ENCODE measurements around the gene TNPO1.

The TNPO1 gene

GRCh38 chr5:72857396-72857795, 40.9 kb downstream of the TNPO1 start:
- no peak overlapping the region for H3K4me3 ChIP-seq (ENCODE audit: low read depth, low read length)
- peaks cover 2% of the 10 kb centered on the region for H3K9me3 ChIP-seq (ENCODE audit: insufficient read depth, low read depth, low read length)
- no peak overlapping the region for H2BK12ac ChIP-seq (ENCODE audit: low read length)
- H3K27me3 ChIP-seq (ENCODE audit: insufficient read depth, low read length): no peaks in the 10 kb centered on the region
- no peak overlapping the region for H3K4ac ChIP-seq (ENCODE audit: low read depth, low read length)
- H2AK5ac ChIP-seq (ENCODE audit: low read length): no peak overlapping the region
- H3K18ac ChIP-seq (ENCODE audit: low read length): no peak overlapping the region
- WGBS (ENCODE audit: extremely low coverage, insufficient coverage, insufficient read length): no CpG with 5 or more reads among the region's 5 CpGs
- no peak overlapping the region for H2BK5ac ChIP-seq (ENCODE audit: low read depth, low read length, poor library complexity)
- H4K12ac ChIP-seq (ENCODE audit: low read depth, low read length): no peak overlapping the region
- no peak overlapping the region for H3K9ac ChIP-seq (ENCODE audit: low read length)
- H3K4me2 ChIP-seq (ENCODE audit: low read length): no peak overlapping the region
- no peaks in the 10 kb centered on the region for H3K79me1 ChIP-seq (ENCODE audit: low read length)
- peaks cover 2% of the 10 kb centered on the region for H3K79me2 ChIP-seq (ENCODE audit: control insufficient read depth, insufficient read depth, low read length, poor library complexity)
- no peak overlapping the region for H3K23ac ChIP-seq (ENCODE audit: low read length)
- no peak overlapping the region for H4K91ac ChIP-seq (ENCODE audit: low read depth, low read length)
- no peak overlapping the region for H3K14ac ChIP-seq (ENCODE audit: low read length)
- no peak for DNase-seq
- H2AFZ ChIP-seq (ENCODE audit: insufficient read depth, low read length, poor library complexity): no peak overlapping the region
- H4K8ac ChIP-seq (ENCODE audit: low read depth, low read length): no peak overlapping the region
- no peak overlapping the region for H2BK120ac ChIP-seq (ENCODE audit: insufficient read depth, low read length, poor library complexity)
- H3K36me3 ChIP-seq (ENCODE audit: control insufficient read depth in 1 of 2, insufficient read depth in 2 of 2, low read length in 2 of 2): peaks cover 25 to 30% of the 10 kb centered on the region in 2 experiments
- no peaks in the 10 kb centered on the region for H3K4me1 ChIP-seq (ENCODE audit: control insufficient read depth in 1 of 2, insufficient read depth in 2 of 2, low read length in 2 of 2)
- H3K27ac ChIP-seq (ENCODE audit: low read depth, low read length): no peak overlapping the region

GRCh38 chr5:72859127-72859526, 42.7 kb downstream of the TNPO1 start:
- WGBS (ENCODE audit: extremely low coverage, insufficient coverage, insufficient read length): no CpG with 5 or more reads among the region's 1 CpG
- peaks cover 30 to 38% of the 10 kb centered on the region in 2 experiments for H3K36me3 ChIP-seq (ENCODE audit: control insufficient read depth in 1 of 2, insufficient read depth in 2 of 2, low read length in 2 of 2)
- no peak overlapping the region for H3K9ac ChIP-seq (ENCODE audit: low read length)

GRCh38 chr5:72860499-72860898, 44.0 kb downstream of the TNPO1 start:
- no peak overlapping the region for H3K23ac ChIP-seq (ENCODE audit: low read length)
- no peak overlapping the region for H3K14ac ChIP-seq (ENCODE audit: low read length)
- H2BK5ac ChIP-seq (ENCODE audit: low read depth, low read length, poor library complexity): no peak overlapping the region
- H3K9me3 ChIP-seq (ENCODE audit: insufficient read depth, low read depth, low read length): no peaks in the 10 kb centered on the region
- H3K9ac ChIP-seq (ENCODE audit: low read length): no peak overlapping the region
- no peak overlapping the region for H3K18ac ChIP-seq (ENCODE audit: low read length)
- no peak overlapping the region for H4K91ac ChIP-seq (ENCODE audit: low read depth, low read length)
- H2AK5ac ChIP-seq (ENCODE audit: low read length): no peak overlapping the region
- no peaks in the 10 kb centered on the region for H3K79me1 ChIP-seq (ENCODE audit: low read length)
- H3K27me3 ChIP-seq (ENCODE audit: insufficient read depth, low read length): no peaks in the 10 kb centered on the region
- H4K12ac ChIP-seq (ENCODE audit: low read depth, low read length): no peak overlapping the region
- DNase-seq: no peak
- no peak overlapping the region for H4K8ac ChIP-seq (ENCODE audit: low read depth, low read length)
- no peak overlapping the region for H3K4me2 ChIP-seq (ENCODE audit: low read length)
- no peaks in the 10 kb centered on the region for H3K79me2 ChIP-seq (ENCODE audit: control insufficient read depth, insufficient read depth, low read length, poor library complexity)
- peaks cover 36 to 41% of the 10 kb centered on the region in 2 experiments for H3K36me3 ChIP-seq (ENCODE audit: control insufficient read depth in 1 of 2, insufficient read depth in 2 of 2, low read length in 2 of 2)
- H3K4me3 ChIP-seq (ENCODE audit: low read depth, low read length): no peak overlapping the region
- H3K4ac ChIP-seq (ENCODE audit: low read depth, low read length): peak overlapping the region; percentile 67
- H3K4me1 ChIP-seq (ENCODE audit: control insufficient read depth in 1 of 2, insufficient read depth in 2 of 2, low read length in 2 of 2): no peaks in the 10 kb centered on the region
- H3K27ac ChIP-seq (ENCODE audit: low read depth, low read length): no peak overlapping the region
- H2AFZ ChIP-seq (ENCODE audit: insufficient read depth, low read length, poor library complexity): no peak overlapping the region
- no CpG with 5 or more reads among the region's 4 CpGs for WGBS (ENCODE audit: extremely low coverage, insufficient coverage, insufficient read length)
- H2BK12ac ChIP-seq (ENCODE audit: low read length): no peak overlapping the region
- no peak overlapping the region for H2BK120ac ChIP-seq (ENCODE audit: insufficient read depth, low read length, poor library complexity)

More at GRCh38 chr5:72859127-72859526, 42.7 kb downstream of the TNPO1 start:
- Histone ChIP-seq H3K23ac (ENCODE audit: low read length) (no peak overlapping the region), H3K4ac (ENCODE audit: low read depth, low read length) (no peak overlapping the region), H2AFZ (ENCODE audit: insufficient read depth, low read length, poor library complexity) (no peak overlapping the region), H3K14ac (ENCODE audit: low read length) (no peak overlapping the region), H3K4me1 (ENCODE audit: control insufficient read depth in 1 of 2, insufficient read depth in 2 of 2, low read length in 2 of 2) (no peaks in the 10 kb centered on the region), H2AK5ac (ENCODE audit: low read length) (no peak overlapping the region), H2BK5ac (ENCODE audit: low read depth, low read length, poor library complexity) (no peak overlapping the region), H3K4me2 (ENCODE audit: low read length) (no peak overlapping the region), H4K91ac (ENCODE audit: low read depth, low read length) (no peak overlapping the region), H3K27ac (ENCODE audit: low read depth, low read length) (no peak overlapping the region), H3K79me1 (ENCODE audit: low read length) (no peaks in the 10 kb centered on the region), H2BK12ac (ENCODE audit: low read length) (no peak overlapping the region), H2BK120ac (ENCODE audit: insufficient read depth, low read length, poor library complexity) (no peak overlapping the region), H3K9me3 (ENCODE audit: insufficient read depth, low read depth, low read length) (no peaks in the 10 kb centered on the region), H4K12ac (ENCODE audit: low read depth, low read length) (no peak overlapping the region), H3K18ac (ENCODE audit: low read length) (no peak overlapping the region), H3K27me3 (ENCODE audit: insufficient read depth, low read length) (no peaks in the 10 kb centered on the region), H3K4me3 (ENCODE audit: low read depth, low read length) (no peak overlapping the region), H4K8ac (ENCODE audit: low read depth, low read length) (no peak overlapping the region), H3K79me2 (ENCODE audit: control insufficient read depth, insufficient read depth, low read length, poor library complexity) (peaks cover 2% of the 10 kb centered on the region)
- DNase-seq: peak in 1 of 2 donors; percentile 38

DNA sequence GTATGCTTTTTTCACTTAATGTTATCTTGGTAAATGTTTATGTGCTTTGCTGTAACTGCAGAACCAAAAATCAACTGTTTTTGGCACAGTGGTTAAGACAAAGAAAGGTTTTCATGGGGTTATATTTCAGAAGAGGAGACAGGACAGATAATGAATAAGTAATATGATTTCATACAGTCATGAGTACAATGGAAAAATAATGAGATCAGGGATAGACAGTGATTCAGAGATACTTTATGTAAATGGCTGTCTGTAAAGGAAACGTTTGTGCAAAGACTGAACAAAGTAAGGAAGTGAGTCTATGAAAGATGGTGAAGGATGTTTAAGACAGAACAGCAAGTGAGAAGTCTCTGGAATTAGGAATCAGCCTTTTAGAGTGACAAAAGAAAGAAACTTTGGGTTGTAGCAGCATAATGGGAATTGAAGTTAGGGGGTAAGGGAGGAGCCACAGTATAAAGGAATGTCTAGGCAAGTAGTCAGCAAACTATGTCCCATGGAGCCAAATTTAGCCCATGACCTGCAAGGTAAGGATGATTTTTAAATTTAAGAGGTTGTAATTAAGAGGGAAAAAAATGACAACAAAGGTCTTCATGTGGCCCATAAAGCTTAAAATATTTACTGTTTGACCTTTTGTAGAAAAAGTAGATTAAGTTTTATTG, 55.0 kb downstream of the TNPO1 start:
- H3K4me1 ChIP-seq (ENCODE audit: control insufficient read depth in 1 of 2, insufficient read depth in 2 of 2, low read length in 2 of 2): no peaks in the 10 kb centered on the region
- H4K12ac ChIP-seq (ENCODE audit: low read depth, low read length): no peak overlapping the region
- DNase-seq: no peak
- no peaks in the 10 kb centered on the region for H3K9me3 ChIP-seq (ENCODE audit: insufficient read depth, low read depth, low read length)
- H3K4me3 ChIP-seq (ENCODE audit: low read depth, low read length): no peak overlapping the region
- H3K27me3 ChIP-seq (ENCODE audit: insufficient read depth, low read length): no peaks in the 10 kb centered on the region
- H4K91ac ChIP-seq (ENCODE audit: low read depth, low read length): no peak overlapping the region
- H3K4ac ChIP-seq (ENCODE audit: low read depth, low read length): no peak overlapping the region
- H4K8ac ChIP-seq (ENCODE audit: low read depth, low read length): no peak overlapping the region
- no peak overlapping the region for H2BK12ac ChIP-seq (ENCODE audit: low read length)
- no peak overlapping the region for H3K4me2 ChIP-seq (ENCODE audit: low read length)
- H3K9ac ChIP-seq (ENCODE audit: low read length): no peak overlapping the region
- H2BK5ac ChIP-seq (ENCODE audit: low read depth, low read length, poor library complexity): no peak overlapping the region
- no peak overlapping the region for H2AK5ac ChIP-seq (ENCODE audit: low read length)
- no CpG with 5 or more reads among the region's 1 CpG for WGBS (ENCODE audit: extremely low coverage, insufficient coverage, insufficient read length)
- H3K36me3 ChIP-seq (ENCODE audit: control insufficient read depth in 1 of 2, insufficient read depth in 2 of 2, low read length in 2 of 2): peaks cover 18 to 22% of the 10 kb centered on the region in 2 experiments
- H3K18ac ChIP-seq (ENCODE audit: low read length): no peak overlapping the region
- H3K23ac ChIP-seq (ENCODE audit: low read length): no peak overlapping the region
- no peaks in the 10 kb centered on the region for H3K79me1 ChIP-seq (ENCODE audit: low read length)
- H3K79me2 ChIP-seq (ENCODE audit: control insufficient read depth, insufficient read depth, low read length, poor library complexity): no peaks in the 10 kb centered on the region
- H3K14ac ChIP-seq (ENCODE audit: low read length): no peak overlapping the region
- no peak overlapping the region for H2BK120ac ChIP-seq (ENCODE audit: insufficient read depth, low read length, poor library complexity)
- H3K27ac ChIP-seq (ENCODE audit: low read depth, low read length): no peak overlapping the region
- no peak overlapping the region for H2AFZ ChIP-seq (ENCODE audit: insufficient read depth, low read length, poor library complexity)
